Adrenal gland (tissue), 5 donors: Measurements from ENCODE around the gene CSNK1G1.

ENCODE experiments used
- POLR2A ChIP-seq, 2 donors: fragments of 450-650 bp; IDR thresholded peaks; one replicate each; pipeline ENCODE4 v1.6.1; 2017; ENCODE audit warnings: antibody characterized with exemption in 2 of 2, mild to moderate bottlenecking in 2 of 2, moderate library complexity in 1 of 2
- TF ChIP-seq, protein P1 (sequence below), 6 experiments: fragments of 450-650 bp in 4 of 6; fragments of 200-600 bp in 2 of 6; sonication (generic) in 1 of 6; IDR thresholded peaks; 1 replicate in 5 of 6; 2 replicates in 1 of 6; pipeline versions ENCODE4 v1.5.1 to v1.8.0; 2016 to 2021; ENCODE audit warnings: antibody characterized with exemption in 6 of 6, mild to moderate bottlenecking in 2 of 6, moderate library complexity in 1 of 6
- donor health status: DM: no; HTN: no; CAD: no.

DNA sequence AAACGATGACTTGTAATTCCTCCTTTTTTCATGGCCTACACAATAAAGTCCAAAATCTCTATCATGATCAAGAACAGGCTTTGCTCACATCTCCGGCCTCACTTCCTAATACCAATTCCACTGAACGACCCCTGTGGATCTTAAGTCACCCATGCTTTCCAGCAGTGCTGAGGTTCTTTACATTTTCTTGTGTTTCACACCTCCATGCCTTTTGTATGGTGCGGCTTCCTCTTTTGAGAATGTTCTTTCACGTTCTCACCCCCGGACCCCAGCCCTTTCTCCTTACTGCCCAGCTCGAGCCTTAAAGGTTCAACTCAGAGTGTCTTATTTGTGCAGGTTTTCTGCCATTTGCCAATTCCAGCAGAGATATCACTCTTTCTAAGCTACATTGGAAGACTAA lies 70.1 kb downstream of the CSNK1G1 start:
- TF ChIP-seq, protein P1, sequence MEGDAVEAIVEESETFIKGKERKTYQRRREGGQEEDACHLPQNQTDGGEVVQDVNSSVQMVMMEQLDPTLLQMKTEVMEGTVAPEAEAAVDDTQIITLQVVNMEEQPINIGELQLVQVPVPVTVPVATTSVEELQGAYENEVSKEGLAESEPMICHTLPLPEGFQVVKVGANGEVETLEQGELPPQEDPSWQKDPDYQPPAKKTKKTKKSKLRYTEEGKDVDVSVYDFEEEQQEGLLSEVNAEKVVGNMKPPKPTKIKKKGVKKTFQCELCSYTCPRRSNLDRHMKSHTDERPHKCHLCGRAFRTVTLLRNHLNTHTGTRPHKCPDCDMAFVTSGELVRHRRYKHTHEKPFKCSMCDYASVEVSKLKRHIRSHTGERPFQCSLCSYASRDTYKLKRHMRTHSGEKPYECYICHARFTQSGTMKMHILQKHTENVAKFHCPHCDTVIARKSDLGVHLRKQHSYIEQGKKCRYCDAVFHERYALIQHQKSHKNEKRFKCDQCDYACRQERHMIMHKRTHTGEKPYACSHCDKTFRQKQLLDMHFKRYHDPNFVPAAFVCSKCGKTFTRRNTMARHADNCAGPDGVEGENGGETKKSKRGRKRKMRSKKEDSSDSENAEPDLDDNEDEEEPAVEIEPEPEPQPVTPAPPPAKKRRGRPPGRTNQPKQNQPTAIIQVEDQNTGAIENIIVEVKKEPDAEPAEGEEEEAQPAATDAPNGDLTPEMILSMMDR (IDR thresholded peaks at IDR 0.05): no peak
- TF ChIP-seq POLR2A (IDR thresholded peaks at IDR 0.05): no peak
